GM21447 (cell line): Measurements from ENCODE around the gene MOSPD2.

Source experiments
- ATAC-seq: cut with Tn5 transposase; IDR thresholded peaks from one replicate; pipeline ENCODE4 v1.9.1; 2021; ENCODE audit not compliant: unreplicated experiment

Gene MOSPD2

DNA sequence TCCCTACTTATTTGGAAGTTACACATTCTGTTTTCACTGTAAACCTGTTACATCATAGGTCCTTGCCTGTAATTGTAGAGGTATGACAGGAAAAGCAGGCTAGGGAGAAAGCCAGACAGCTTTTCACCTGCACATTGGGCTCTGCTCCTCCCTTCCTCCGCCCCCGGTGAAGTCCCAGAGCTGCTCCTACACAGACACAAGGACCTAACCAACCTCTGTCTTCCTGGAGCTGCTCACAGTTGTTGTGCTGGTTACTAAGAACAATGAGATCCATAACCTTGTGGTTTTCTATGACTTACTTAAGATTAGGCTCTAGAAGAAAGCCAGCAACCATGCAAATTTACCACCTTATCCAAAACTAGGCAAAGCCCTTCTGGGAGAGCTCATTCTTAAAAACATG, 40.0 kb downstream of the MOSPD2 start:
- no peak for ATAC-seq

DNA sequence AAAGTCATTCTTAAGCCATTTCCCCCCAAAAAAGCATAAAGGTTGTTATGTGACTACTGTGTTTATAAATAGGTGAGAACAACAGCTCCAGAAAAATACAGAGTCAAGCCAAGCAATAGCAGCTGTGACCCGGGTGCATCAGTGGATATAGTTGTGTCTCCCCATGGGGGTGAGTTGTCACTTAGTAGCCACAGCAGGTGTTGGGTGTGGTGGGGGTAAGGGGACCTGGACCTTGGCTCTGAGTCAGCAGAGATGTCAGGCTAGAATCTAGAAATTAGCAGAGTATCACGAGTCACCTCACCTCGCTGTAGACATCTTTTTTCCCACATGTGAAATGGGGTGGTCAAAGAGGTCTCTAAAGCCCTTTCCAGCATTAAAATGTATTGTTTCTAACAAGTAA, 42.4 kb downstream of the MOSPD2 start:
- ATAC-seq: no peak

- no peak for ATAC-seq
These were observed 42.9 kb downstream of the MOSPD2 start for GRCh38 chrX:14916017-14916674.

DNA sequence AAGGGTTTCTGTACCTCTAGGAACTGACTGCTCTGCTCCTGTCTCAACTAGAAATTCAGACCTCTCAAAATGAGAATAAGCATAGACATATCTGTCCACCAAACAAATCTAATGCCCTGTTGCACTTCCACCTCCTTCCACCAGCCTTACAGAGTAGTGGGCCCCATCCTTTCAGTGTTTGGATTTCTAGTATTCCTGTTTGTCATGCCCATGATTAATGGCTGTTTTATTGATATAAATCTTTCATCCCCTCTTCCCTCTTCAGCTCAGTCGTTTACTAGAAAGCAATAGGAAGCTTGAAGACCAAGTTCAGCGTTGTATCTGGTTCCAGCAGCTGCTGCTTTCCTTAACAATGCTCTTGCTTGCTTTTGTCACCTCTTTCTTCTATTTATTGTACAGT, 46.2 kb downstream of the MOSPD2 start:
- no peak for ATAC-seq

DNA sequence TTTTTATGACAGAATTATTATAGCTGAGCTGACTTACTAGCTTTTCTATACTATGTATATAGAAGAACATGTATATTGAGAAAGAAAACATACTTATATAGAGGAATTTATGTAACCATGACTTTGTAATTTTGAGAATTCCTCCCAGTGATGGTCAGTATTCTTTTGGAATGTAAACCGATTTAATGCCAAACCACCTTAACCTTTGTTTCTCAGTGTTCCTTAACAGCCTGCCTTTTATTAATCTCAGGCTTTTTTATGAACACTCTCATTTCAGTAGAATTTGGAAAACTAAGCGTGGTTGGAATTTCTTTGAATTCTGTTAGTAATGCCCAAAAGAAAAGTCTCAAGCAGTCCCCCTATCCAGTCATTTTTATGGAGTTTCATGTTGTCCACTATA, 47.0 kb downstream of the MOSPD2 start:
- ATAC-seq: no peak

DNA sequence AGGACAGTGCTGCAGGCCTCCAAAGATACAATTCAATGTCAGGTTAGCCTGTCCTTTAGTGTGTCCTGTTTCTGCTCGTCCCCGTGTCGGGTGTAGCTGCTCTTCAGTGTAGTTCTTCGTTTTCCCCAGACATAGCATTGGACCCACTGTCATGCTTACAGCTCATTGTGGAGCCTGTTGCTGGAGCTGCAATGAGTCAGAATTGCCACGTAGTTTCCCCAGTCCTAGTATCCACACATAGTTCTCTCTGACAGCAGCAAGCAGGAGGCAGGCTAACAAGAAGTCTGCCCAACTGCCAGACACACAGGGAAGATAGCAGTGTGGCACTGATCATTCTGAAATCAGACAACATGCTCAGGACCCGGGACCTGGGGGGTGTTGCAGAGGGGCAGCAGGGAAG, 49.2 kb downstream of the MOSPD2 start:
- ATAC-seq: no peak

DNA sequence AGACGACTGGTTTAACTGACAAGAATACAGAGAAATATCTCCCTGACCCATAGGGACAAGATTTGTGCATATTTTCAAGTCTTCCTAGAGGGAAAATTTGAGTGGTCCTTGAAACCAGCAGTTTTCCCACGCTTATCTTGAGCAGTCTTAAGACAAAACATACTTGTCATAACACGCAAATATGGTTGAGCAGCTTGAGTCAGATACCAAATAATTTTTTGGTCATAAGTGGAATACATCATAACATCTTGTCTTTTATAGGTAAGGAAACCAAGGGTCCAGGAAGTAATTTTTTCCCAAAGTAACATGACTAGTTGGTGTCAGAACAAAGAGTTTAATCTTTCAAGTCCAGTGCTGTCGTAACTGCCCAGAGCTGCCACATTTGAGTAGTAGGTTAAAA, 50.5 kb downstream of the MOSPD2 start:
- no peak for ATAC-seq

DNA sequence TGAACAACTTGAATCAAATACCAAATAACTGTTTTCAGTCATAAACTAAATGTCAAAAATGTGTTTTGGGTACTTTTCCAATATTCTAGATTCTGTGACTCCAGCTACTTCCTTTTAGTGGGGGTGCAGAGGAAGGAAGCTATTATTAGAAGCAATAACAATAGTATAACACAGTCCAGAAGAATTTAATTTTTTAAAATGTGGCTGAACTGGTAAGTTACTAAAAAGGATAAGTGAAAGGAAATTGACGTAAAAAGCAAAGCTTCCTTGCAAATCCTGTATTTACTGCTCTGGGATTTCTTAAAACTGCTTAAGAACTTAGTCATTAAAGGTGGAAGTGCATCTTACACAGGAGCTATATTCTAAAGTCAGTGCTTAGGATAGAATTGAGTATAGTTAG, 53.2 kb downstream of the MOSPD2 start:
- no peak for ATAC-seq

GRCh38 chrX:14927401-14927800, 54.2 kb downstream of the MOSPD2 start:
- ATAC-seq: no peak

DNA sequence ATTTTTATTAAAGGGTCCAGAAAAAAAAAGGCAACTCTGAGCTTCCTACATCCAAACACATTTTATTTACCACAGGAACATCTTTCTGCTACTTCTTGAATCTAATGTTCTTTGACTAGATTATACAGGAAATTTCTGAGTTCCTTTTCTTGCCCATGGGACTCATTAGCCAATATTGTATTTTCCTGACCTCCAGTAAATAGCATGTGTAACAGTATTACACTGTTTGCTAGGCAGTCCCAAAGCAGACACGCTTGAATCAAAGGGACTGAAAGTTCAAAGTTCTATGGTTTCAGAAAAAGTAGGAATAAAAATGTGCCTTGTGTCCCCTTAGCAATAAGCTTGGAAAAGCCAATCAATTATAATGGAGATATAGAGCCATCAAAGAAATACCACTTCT, 57.4 kb downstream of the MOSPD2 start:
- ATAC-seq: no peak

DNA sequence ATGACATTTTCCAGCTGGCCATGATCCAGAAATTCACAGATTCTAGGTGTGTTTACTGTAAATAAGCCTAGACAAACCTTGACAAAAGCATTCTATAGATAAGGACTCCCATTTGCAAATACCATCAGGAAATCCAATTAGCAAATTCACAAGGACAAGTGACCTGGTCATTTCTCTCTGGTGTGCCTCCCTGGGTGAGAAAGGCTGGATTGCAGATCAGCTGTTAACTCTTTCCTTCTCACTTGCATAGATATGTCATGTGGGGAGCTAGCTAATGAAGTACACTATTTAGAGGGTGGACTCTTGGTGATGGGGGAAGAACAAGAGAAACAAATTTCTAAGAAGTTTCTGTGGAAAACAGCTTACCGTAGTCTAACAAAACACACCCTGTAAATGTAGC, 58.9 kb downstream of the MOSPD2 start:
- no peak for ATAC-seq

- ATAC-seq: no peak
These were observed 61.2 kb downstream of the MOSPD2 start for GRCh38 chrX:14934423-14934822.

- no peak for ATAC-seq
These were observed 63.3 kb downstream of the MOSPD2 start for GRCh38 chrX:14936561-14936960.

GRCh38 chrX:14939644-14940043, 66.4 kb downstream of the MOSPD2 start:
- ATAC-seq: no peak

DNA sequence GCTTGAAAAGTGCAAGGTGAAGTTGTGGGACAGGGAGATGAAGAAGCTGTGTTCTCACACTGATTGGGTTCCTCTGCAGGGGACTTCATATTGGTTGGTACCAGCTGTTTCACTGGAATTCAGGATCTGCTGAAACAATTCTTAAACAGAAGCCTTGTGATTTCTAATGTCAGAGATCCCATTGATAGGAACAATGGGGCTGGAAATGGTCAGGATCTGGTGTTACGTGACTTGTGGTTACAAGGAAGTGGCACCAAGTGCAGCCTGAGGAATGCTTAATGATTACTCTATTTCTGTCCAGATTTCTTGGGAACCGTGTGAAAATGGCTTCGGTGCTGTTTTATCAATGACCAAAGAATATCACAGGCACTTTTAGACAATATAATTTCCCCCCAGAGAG, 68.1 kb downstream of the MOSPD2 start:
- no peak for ATAC-seq

GRCh38 chrX:14942341-14942740, 69.1 kb downstream of the MOSPD2 start:
- ATAC-seq: no peak

DNA sequence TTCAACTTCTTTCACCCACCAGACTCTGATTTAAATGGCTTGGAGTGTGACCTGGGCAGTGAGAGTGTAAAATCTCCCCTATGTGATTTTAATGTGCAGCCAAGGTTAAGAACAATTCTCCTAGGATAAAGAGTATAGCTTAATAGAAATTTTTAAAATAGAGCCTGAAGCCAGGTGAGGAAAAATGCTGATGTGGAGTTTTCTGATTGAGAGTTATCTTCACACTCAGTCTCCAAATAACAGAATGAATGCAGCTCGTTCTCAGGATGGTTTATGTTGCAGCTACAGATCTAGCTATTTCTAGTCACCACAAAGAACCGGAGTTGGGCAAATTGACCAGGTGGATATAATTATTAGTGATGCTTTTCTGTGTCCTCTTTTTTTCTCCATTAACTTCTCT, 70.7 kb downstream of the MOSPD2 start:
- ATAC-seq: no peak

DNA sequence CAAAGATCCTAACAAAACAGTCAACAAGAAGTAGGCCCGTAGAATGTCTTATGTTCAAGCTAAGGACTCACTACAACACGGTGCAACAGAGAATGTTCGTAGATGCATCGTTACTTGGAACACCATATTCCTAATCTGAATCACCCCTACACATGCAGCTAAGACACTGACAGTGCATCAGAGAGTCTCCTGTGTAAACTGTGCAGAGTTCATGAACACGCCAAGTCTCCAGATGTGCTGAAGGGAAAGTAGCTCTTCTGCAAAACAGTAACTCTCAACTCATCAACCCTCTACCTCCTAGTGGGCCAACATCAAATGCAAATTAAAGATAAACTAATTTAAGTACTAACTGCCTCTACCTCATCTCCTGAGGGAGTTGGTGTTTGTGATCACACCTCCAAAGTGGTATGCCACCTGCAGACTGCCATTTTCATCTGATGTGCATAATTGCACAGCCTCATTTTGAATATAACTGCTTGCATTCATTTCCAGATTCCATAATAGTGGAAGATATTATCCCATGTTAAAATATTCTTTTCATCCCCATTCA, 73.5 kb downstream of the MOSPD2 start:
- ATAC-seq: no peak

DNA sequence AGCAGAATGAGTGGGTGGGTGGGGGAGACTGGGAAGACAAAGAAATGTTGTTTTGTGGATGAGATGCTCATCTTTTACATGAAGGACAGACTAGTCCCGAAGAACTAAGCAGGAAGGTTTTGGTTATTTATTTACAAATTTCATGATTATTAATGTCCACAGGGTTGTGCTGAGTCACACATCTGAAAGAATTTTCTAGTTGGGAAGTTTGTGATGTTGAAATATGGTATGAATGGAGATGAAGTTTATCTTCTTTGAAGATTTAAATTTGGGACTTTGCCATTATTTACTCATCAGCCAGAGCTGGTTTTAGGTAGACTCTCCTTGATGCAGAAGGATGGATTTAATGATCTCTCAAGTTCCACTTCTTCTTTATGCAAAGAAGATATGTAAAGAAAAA, 75.5 kb downstream of the MOSPD2 start:
- no peak for ATAC-seq

DNA sequence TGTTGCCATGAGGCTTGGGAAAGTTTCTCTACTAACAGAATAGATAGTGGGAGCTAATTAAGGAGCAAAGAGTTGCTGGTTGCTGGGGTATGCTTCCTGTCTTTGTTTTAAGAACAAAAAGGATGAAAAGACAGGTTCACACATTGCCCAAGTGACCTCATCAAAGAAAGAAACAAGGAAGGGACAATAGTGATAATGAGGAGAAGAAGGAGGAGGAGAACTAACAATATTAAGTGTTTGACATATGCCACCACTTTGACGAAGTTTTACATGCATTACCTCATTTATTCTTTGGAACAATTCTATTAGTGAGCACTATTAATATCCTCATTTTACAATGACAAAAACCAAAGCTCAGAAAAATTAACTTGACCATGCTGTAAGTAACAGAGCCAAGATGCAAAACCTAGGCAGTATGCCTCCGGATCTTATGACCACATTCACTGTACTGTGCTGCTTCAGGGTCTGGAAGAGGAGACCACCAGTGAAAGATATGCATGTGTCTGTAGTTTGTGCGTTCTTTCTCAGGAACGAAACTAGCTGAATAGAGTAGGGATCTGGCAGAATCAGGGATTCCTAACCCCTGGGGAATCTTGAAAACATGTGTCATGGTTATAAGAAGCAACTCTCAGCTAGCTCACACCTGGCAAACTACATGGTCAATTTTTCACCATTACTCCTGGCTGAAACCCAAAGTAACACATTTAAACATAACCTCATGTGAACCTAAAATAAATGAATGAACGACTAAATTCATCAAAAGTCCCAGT, 83.8 kb downstream of the MOSPD2 start:
- no peak for ATAC-seq

- ATAC-seq: no peak
These were observed 90.4 kb downstream of the MOSPD2 start for GRCh38 chrX:14963447-14964236.

GRCh38 chrX:14964500-14964899, 91.3 kb downstream of the MOSPD2 start:
- ATAC-seq: no peak
